ENCODE data around the gene RFX3. TPM values are rescaled to one million over a fixed set of nuclear protein-coding genes. Genes with fewer than 3 reads are reported as not detected.

The RFX3 gene
- total RNA-seq, 4 donors from 2014 or later: 10.9 to 20.8 (median 13.7) TPM

- H3K4me1 ChIP-seq: no peaks in the 10 kb centered on the region
- peaks cover 0 to 29% (median 0%) of the 10 kb centered on the region in 3 donors for H3K36me3 ChIP-seq
- no peak for DNase-seq (ENCODE audit: low spot score in 2 of 2)
- no peak for TF ChIP-seq POLR2A (IDR thresholded peaks at IDR 0.05)
- TF ChIP-seq EP300 (IDR thresholded peaks at IDR 0.05): no peak
- no peak for TF ChIP-seq CTCF (IDR thresholded peaks at IDR 0.05)
- no peaks in the 10 kb centered on the region for H3K9me3 ChIP-seq
- no peak overlapping the region for H3K27ac ChIP-seq
- 90 to 93% methylated on average over 1 of the region's 1 CpG for WGBS, 2 donors
- H3K4me3 ChIP-seq: no peak overlapping the region
- H3K27me3 ChIP-seq: no peaks in the 10 kb centered on the region
These were observed 257.6 kb downstream of the RFX3 start for GRCh38 chr9:3268223-3268622.

DNA sequence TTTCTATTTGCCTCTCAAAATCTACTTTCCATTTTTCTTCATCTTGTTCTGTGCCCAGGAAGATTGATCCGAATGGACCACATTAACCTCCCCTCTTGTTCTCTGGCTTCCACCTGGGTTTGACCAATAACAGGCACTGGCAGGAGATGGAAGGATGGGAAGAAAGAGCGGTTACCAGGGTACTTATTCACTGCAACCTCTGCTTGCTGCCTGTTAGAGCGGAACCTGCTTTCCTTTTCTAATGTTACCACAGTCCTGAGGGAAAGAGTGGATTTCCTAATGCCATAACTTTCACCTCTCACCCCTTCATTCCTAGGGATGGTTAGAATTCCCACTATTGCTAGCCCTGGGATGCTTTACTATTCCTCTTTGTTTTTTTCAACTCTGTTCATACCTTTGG, 262.1 kb downstream of the RFX3 start:
- Histone ChIP-seq H3K9me3 (no peaks in the 10 kb centered on the region), H3K4me1 (no peaks in the 10 kb centered on the region), H3K27ac (no peak overlapping the region), H3K4me3 (no peak overlapping the region), H3K36me3 (peaks cover 0 to 30% (median 0%) of the 10 kb centered on the region in 3 donors), H3K27me3 (no peaks in the 10 kb centered on the region)
- DNase-seq (ENCODE audit: low spot score in 2 of 2): no peak
- 96 to 97% methylated on average over 3 of the region's 3 CpGs for WGBS, 2 donors
- TF ChIP-seq CTCF (IDR thresholded peaks at IDR 0.05) (no peak), POLR2A (IDR thresholded peaks at IDR 0.05) (no peak), EP300 (IDR thresholded peaks at IDR 0.05) (no peak)

DNA sequence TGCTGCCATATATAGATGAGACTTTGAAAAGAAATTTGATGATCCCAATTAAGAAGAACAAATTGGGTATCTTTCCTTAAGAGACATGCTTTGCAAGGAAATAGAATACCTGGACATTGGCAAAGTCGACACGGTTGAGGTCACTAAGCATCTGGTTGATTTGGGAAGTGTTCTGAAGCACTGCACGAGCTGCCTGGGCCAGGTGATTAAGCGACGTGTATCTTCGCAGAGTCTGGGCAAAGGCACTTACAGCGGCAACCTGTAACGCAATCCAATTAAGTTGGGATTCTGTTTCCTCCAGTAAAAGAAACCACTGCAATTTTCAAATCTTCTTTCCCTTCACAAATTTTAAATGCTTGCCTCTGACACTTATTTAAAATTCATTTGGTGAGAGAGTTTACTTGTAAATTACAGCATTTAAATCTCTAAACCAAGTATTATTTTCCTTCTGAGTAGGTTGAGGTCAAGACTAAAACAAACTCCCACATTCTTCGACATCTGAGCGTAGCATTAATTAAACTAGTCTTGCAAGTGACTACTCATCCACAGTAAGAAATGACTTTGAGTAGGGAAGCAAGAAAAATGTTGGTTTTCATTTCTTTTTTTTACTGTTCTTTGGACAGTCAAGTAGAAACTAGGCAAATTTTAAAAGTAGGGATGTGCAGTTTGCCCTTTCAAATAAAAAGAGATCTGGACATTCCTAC, 262.8 kb downstream of the RFX3 start:
- Histone ChIP-seq H3K27ac (no peak overlapping the region), H3K4me1 (no peaks in the 10 kb centered on the region), H3K36me3 (peaks cover 0 to 30% (median 0%) of the 10 kb centered on the region in 3 donors), H3K27me3 (no peaks in the 10 kb centered on the region), H3K9me3 (no peaks in the 10 kb centered on the region), H3K4me3 (no peak overlapping the region)
- DNase-seq (ENCODE audit: low spot score in 2 of 2): no peak
- no peak for TF ChIP-seq EP300 (IDR thresholded peaks at IDR 0.05)
- TF ChIP-seq POLR2A (IDR thresholded peaks at IDR 0.05): no peak
- no peak for TF ChIP-seq CTCF (IDR thresholded peaks at IDR 0.05)
- WGBS, 2 donors: 86 to 90% methylated on average over 10 of the region's 10 CpGs

GRCh38 chr9:3261484-3261883, 264.3 kb downstream of the RFX3 start:
- TF ChIP-seq CTCF (IDR thresholded peaks at IDR 0.05) (no peak), EP300 (IDR thresholded peaks at IDR 0.05) (no peak), POLR2A (IDR thresholded peaks at IDR 0.05) (no peak)
- no peaks in the 10 kb centered on the region for H3K9me3 ChIP-seq
- WGBS, 2 donors: 92 to 93% methylated on average over 5 of the region's 5 CpGs
- H3K36me3 ChIP-seq: peaks cover 0 to 39% (median 0%) of the 10 kb centered on the region in 3 donors
- no peak overlapping the region for H3K27ac ChIP-seq
- no peak for DNase-seq (ENCODE audit: low spot score in 2 of 2)
- no peaks in the 10 kb centered on the region for H3K4me1 ChIP-seq
- no peak overlapping the region for H3K4me3 ChIP-seq
- no peaks in the 10 kb centered on the region for H3K27me3 ChIP-seq

- DNase-seq (ENCODE audit: low spot score in 2 of 2): no peak
- Histone ChIP-seq H3K4me3 (no peak overlapping the region), H3K4me1 (no peaks in the 10 kb centered on the region), H3K27me3 (no peaks in the 10 kb centered on the region), H3K9me3 (no peaks in the 10 kb centered on the region), H3K36me3 (peaks cover 0 to 55% (median 0%) of the 10 kb centered on the region in 3 donors), H3K27ac (no peak overlapping the region)
- 89 to 95% methylated on average over 3 of the region's 3 CpGs for WGBS, 2 donors
- TF ChIP-seq CTCF (IDR thresholded peaks at IDR 0.05) (no peak), POLR2A (IDR thresholded peaks at IDR 0.05) (no peak), EP300 (IDR thresholded peaks at IDR 0.05) (no peak)
These were observed 269.1 kb downstream of the RFX3 start for GRCh38 chr9:3256571-3257330.
